K562 (cell line): ENCODE results near the gene DNASE2B. TPM values are rescaled to one million over a fixed set of nuclear protein-coding genes. Genes with fewer than 3 reads are reported as not detected.

ENCODE experiments used
- BRF1 ChIP-seq: IDR thresholded peaks from 3 replicates; pipeline ENCODE4 v1.6.1; 2011; ENCODE audit warnings: borderline replicate concordance, mild to moderate bottlenecking; ENCODE audit not compliant: insufficient read length; ENCODE audit errors: extremely low read depth
- CBFA2T2 ChIP-seq: fragments of 450-650 bp; conservative IDR thresholded peaks from 2 replicates; pipeline ENCODE4 v1.6.1; 2017; ENCODE audit warnings: mild to moderate bottlenecking
- CBX2 ChIP-seq: fragments of 200-600 bp; sonication (generic); IDR thresholded peaks from one replicate; pipeline ENCODE4 v1.6.1; 2012; ENCODE audit warnings: mild to moderate bottlenecking, low read length, inconsistent platforms; ENCODE audit not compliant: insufficient read depth, poor library complexity, severe bottlenecking
- CTCF ChIP-seq, 3 experiments: IDR thresholded peaks in 2 of 3; conservative IDR thresholded peaks in 1 of 3; 2 replicates each; pipeline ENCODE4 v1.5.1; 2011 to 2012; ENCODE audit warnings: low read length in 3 of 3, mild to moderate bottlenecking in 3 of 3, control low read depth in 2 of 3, improper control_type of control experiment in 1 of 3, inconsistent platforms in 1 of 3, low read depth in 1 of 3, mixed read lengths in 1 of 3, moderate library complexity in 1 of 3; ENCODE audit not compliant: insufficient read depth in 2 of 3
- DNMT1 ChIP-seq: fragments of 450-650 bp; IDR thresholded peaks from 2 replicates; pipeline ENCODE4 v1.6.1; 2016; ENCODE audit warnings: antibody characterized with exemption, mild to moderate bottlenecking
- ELF2 ChIP-seq: fragments of 250-450 bp; sonication (Bioruptor Pico); IDR thresholded peaks from 2 replicates; pipeline ENCODE4 v1.5.0; 2021; ENCODE audit warnings: mild to moderate bottlenecking
- FOXO4 ChIP-seq: fragments of 450-650 bp; formaldehyde crosslinking; IDR thresholded peaks from 2 replicates; pipeline ENCODE4 v1.4.0; 2020; ENCODE audit warnings: mild to moderate bottlenecking, moderate library complexity
- FUS ChIP-seq: fragments of 200-400 bp; formaldehyde crosslinking; optimal IDR thresholded peaks from 2 replicates; pipeline ENCODE3; 2017; ENCODE audit warnings: low read depth, low read length
- HNRNPL ChIP-seq: fragments of 200-400 bp; formaldehyde crosslinking; IDR thresholded peaks from 2 replicates; pipeline ENCODE4 v1.6.1; 2017; ENCODE audit warnings: low read depth, mild to moderate bottlenecking, low read length
- IRF2 ChIP-seq: sonication (generic); formaldehyde crosslinking; IDR thresholded peaks from 2 replicates; pipeline ENCODE4 v1.8.1; 2022; ENCODE audit warnings: mild to moderate bottlenecking, missing genetic modification reagents
- JUN ChIP-seq, 2 experiments: sonication (generic) in 1 of 2; formaldehyde crosslinking in 1 of 2; IDR thresholded peaks; 2 replicates each; pipeline versions ENCODE4 v1.6.1 to v1.8.0; 2012 to 2022; ENCODE audit warnings: borderline replicate concordance in 2 of 2, mild to moderate bottlenecking in 2 of 2, improper control_type of control experiment in 1 of 2, low read depth in 1 of 2, low read length in 1 of 2, missing genetic modification reagents in 1 of 2
- KLF6 ChIP-seq: fragments of 250-450 bp; sonication (Bioruptor Pico); IDR thresholded peaks from 2 replicates; pipeline ENCODE4 v1.4.0; 2020; ENCODE audit warnings: mild to moderate bottlenecking, moderate library complexity, borderline replicate concordance
- RBBP5 ChIP-seq: fragments of 200-600 bp; sonication (generic); IDR thresholded peaks from 2 replicates; pipeline ENCODE4 v1.6.1; 2012; ENCODE audit warnings: borderline replicate concordance, mild to moderate bottlenecking, low read length, control low read depth, inconsistent platforms; ENCODE audit not compliant: insufficient read depth, poor library complexity, severe bottlenecking
- RBM39 ChIP-seq: fragments of 200-400 bp; formaldehyde crosslinking; optimal IDR thresholded peaks from 2 replicates; pipeline ENCODE3; 2018; ENCODE audit warnings: low read depth, low read length
- ZBTB11 ChIP-seq, 3 experiments: fragments of 200-800 bp in 1 of 3; fragments of 250-450 bp in 1 of 3; fragments of 450-650 bp in 1 of 3; sonication (Bioruptor Pico) in 1 of 3; sonication (Bioruptor generic) in 1 of 3; formaldehyde crosslinking in 1 of 3; IDR thresholded peaks; 2 replicates each; pipeline versions ENCODE4 v1.6.1 to v1.8.0; 2016 to 2022; ENCODE audit warnings: mild to moderate bottlenecking in 2 of 3, missing genetic modification characterization in 2 of 3, missing compliant biosample characterization in 1 of 3, moderate library complexity in 1 of 3
- ZFPM2 ChIP-seq: fragments of 250-450 bp; sonication (Bioruptor Pico); IDR thresholded peaks from 2 replicates; pipeline ENCODE4 v1.5.1; 2022; ENCODE audit warnings: mild to moderate bottlenecking
- ZNF143 ChIP-seq: sonication (generic); formaldehyde crosslinking; IDR thresholded peaks from 2 replicates; pipeline ENCODE4 v1.9.0; 2022; ENCODE audit warnings: mild to moderate bottlenecking, missing genetic modification reagents
- ZNF24 ChIP-seq: fragments of 450-650 bp; IDR thresholded peaks from 2 replicates; pipeline ENCODE4 v1.6.1; 2016
- polyA plus RNA-seq, 8 experiments: library from polyadenylated mRNA; depleted of rRNA in 4 of 8; stranded (reverse) in 5 of 8; unstranded in 3 of 8; fragments of >200 nt; fragmentation: Nextera tagmentation in 2 of 8; fragmentation: Illumina TruSeq in 1 of 8; extraction: Ambion mirVana in 2 of 8; extraction: Trizol in 1 of 8; gene quantifications; 2 replicates each; pipeline versions ENCODE4 v1.2.1 to v1.2.3, GENCODE V29; 2011 to 2014; ENCODE audit warnings: inconsistent platforms in 1 of 8, missing spikeins in 1 of 8
- total RNA-seq, 7 experiments: library from RNA; depleted of rRNA in 6 of 7; stranded (reverse); fragments of >200 nt in 6 of 7; fragmentation: Illumina TruSeq in 2 of 7; extraction: Trizol in 2 of 7; gene quantifications; 2 replicates each; pipeline versions ENCODE4 v1.2.1 to v1.2.3, GENCODE V29; 2011 to 2021; ENCODE audit warnings: low replicate concordance in 1 of 7

Gene DNASE2B
- total and polyA plus RNA-seq, 9 of the 15 experiments (the other 6 are each of a cell fraction or from before 2014, with no cell fraction given) = not detected

GRCh38 chr1:84365225-84366221, 32.8 kb upstream of the DNASE2B start (continued):
- TF ChIP-seq ZBTB11 (CRISPR knock-in tag; IDR thresholded peaks at IDR 0.05) (0 out of 6 replicates have a peak, but pooled peaks of 1 of the 3 experiments have one; percentile 24), RBBP5 (no peak), KLF6 (no peak), FUS (no peak), ZNF24 (no peak), ELF2 (CRISPR knock-in tag) (no peak), DNMT1 (no peak), JUN (IDR thresholded peaks at IDR 0.05; ENCODE audit: borderline replicate concordance, low read depth, low read length) (peak; percentile 91), JUN (CRISPR knock-in tag; IDR thresholded peaks at IDR 0.05; ENCODE audit: borderline replicate concordance) (no peak), CBFA2T2 (no peak), BRF1 (no peak), RBM39 (no peak), HNRNPL (no peak), CTCF (IDR thresholded peaks at IDR 0.05 in 2 of 3, conservative IDR thresholded peaks at IDR 0.05 in 1 of 3; ENCODE audit: insufficient read depth in 2 of 3, low read depth in 1 of 3, low read length in 3 of 3) (no peak), ZFPM2 (CRISPR knock-in tag) (no peak), IRF2 (CRISPR knock-in tag) (no peak), CBX2 (no peak), ZNF143 (CRISPR knock-in tag) (no peak), FOXO4 (no peak)
